KOPT-K1 (cell line): ENCODE results near the gene RAC3.

Experiments used
- H3K27ac ChIP-seq: fragments of 200-600 bp; sonication (generic); 2 replicates; pipeline ENCODE4 v1.5.1; 2016; ENCODE audit warnings: antibody characterized with exemption, mild to moderate bottlenecking, low read depth, low read length; ENCODE audit not compliant: poor library complexity, severe bottlenecking
- H3K36me3 ChIP-seq: fragments of 200-600 bp; sonication (generic); 2 replicates; pipeline ENCODE4 v1.5.1; 2017; ENCODE audit warnings: antibody characterized with exemption, mild to moderate bottlenecking, low read length, moderate library complexity; ENCODE audit not compliant: insufficient read depth
- H3K9me3 ChIP-seq: fragments of 200-600 bp; sonication (generic); 2 replicates; pipeline ENCODE4 v1.5.1; 2017; ENCODE audit warnings: antibody characterized with exemption, low read length, mild to moderate bottlenecking; ENCODE audit not compliant: insufficient read depth, poor library complexity, severe bottlenecking

RAC3 gene

GRCh38 chr17:82023447-82024241 is 7.8 kb upstream of the RAC3 start:
- Histone ChIP-seq H3K36me3 (peaks cover 28% of the 10 kb centered on the region), H3K9me3 (no peaks in the 10 kb centered on the region), H3K27ac (peak overlapping the region; percentile 70)

GRCh38 chr17:82024859-82025258 is 6.6 kb upstream of the RAC3 start:
- Histone ChIP-seq H3K36me3 (peaks cover 30% of the 10 kb centered on the region; the same call in 1 of the 2 replicates), H3K27ac (no peak overlapping the region), H3K9me3 (no peaks in the 10 kb centered on the region)

- H3K36me3 ChIP-seq = peaks cover 34% of the 10 kb centered on the region; the same call in 1 of the 2 replicates
- H3K27ac ChIP-seq = no peak overlapping the region
- no peaks in the 10 kb centered on the region for H3K9me3 ChIP-seq
These were observed 5.9 kb upstream of the RAC3 start for GRCh38 chr17:82025401-82026107.

- no peaks in the 10 kb centered on the region for H3K9me3 ChIP-seq
- peaks cover 34% of the 10 kb centered on the region; the same call in 1 of the 2 replicates for H3K36me3 ChIP-seq
- no peak overlapping the region for H3K27ac ChIP-seq
These were observed 3.2 kb upstream of the RAC3 start for GRCh38 chr17:82028246-82028645.

GRCh38 chr17:82028966-82029365 is 2.5 kb upstream of the RAC3 start:
- Histone ChIP-seq H3K27ac (no peak overlapping the region), H3K36me3 (peaks cover 34% of the 10 kb centered on the region; the same call in 1 of the 2 replicates), H3K9me3 (no peaks in the 10 kb centered on the region)

- H3K27ac ChIP-seq = no peak overlapping the region
- no peaks in the 10 kb centered on the region for H3K9me3 ChIP-seq
- peaks cover 34% of the 10 kb centered on the region; the same call in 1 of the 2 replicates for H3K36me3 ChIP-seq
These were observed 2.1 kb upstream of the RAC3 start for GRCh38 chr17:82029391-82029790.

- H3K9me3 ChIP-seq = no peaks in the 10 kb centered on the region
- peaks cover 34% of the 10 kb centered on the region; the same call in 1 of the 2 replicates for H3K36me3 ChIP-seq
- H3K27ac ChIP-seq = no peak overlapping the region
These were observed 1.4 kb upstream of the RAC3 start for GRCh38 chr17:82029990-82030469.

- no peaks in the 10 kb centered on the region for H3K9me3 ChIP-seq
- H3K27ac ChIP-seq = peak overlapping the region; percentile 34
- H3K36me3 ChIP-seq = peaks cover 34% of the 10 kb centered on the region; the same call in 1 of the 2 replicates
These were observed 792 bp upstream of the RAC3 start for GRCh38 chr17:82030470-82031302.

GRCh38 chr17:82031885-82032627 is 578 bp downstream of the RAC3 start:
- Histone ChIP-seq H3K9me3 (no peaks in the 10 kb centered on the region), H3K36me3 (peaks cover 31% of the 10 kb centered on the region; the same call in 1 of the 2 replicates), H3K27ac (no peak overlapping the region)

GRCh38 chr17:82033359-82034085 is 2.0 kb downstream of the RAC3 start:
- H3K27ac ChIP-seq = no peak overlapping the region
- no peaks in the 10 kb centered on the region for H3K9me3 ChIP-seq
- peaks cover 17% of the 10 kb centered on the region; the same call in 1 of the 2 replicates for H3K36me3 ChIP-seq

GRCh38 chr17:82034371-82035011 is 3.0 kb downstream of the RAC3 start:
- H3K36me3 ChIP-seq = peaks cover 8% of the 10 kb centered on the region; the same call in 1 of the 2 replicates

GRCh38 chr17:82035488-82035887 is 4.0 kb downstream of the RAC3 start:
- no peak overlapping the region for H3K27ac ChIP-seq
- H3K9me3 ChIP-seq = no peaks in the 10 kb centered on the region
- H3K36me3 ChIP-seq = no peaks in the 10 kb centered on the region; the same call in 1 of the 2 replicates

More at GRCh38 chr17:82034371-82035011, 3.0 kb downstream of the RAC3 start:
- no peaks in the 10 kb centered on the region for H3K9me3 ChIP-seq
- no peak overlapping the region for H3K27ac ChIP-seq

- H3K27ac ChIP-seq = no peak overlapping the region
- H3K9me3 ChIP-seq = no peaks in the 10 kb centered on the region
- H3K36me3 ChIP-seq = no peaks in the 10 kb centered on the region; the same call in 1 of the 2 replicates
These were observed 4.6 kb downstream of the RAC3 start for GRCh38 chr17:82035956-82036633.
